ENCODE data around the gene RAMP1.

The RAMP1 gene

GRCh38 chr2:237911363-237912017 is 52.1 kb downstream of the RAMP1 start:
- DNase-seq: peak in 2 of 10 donors; percentile 40 to 67

GRCh38 chr2:237912271-237913192 is 53.1 kb downstream of the RAMP1 start:
- DNase-seq: peak in 2 of 10 donors; percentile 63 to 66
- intact Hi-C loops (cut with DNase I): no loop called here

More at GRCh38 chr2:237911363-237912017, 52.1 kb downstream of the RAMP1 start:
- intact Hi-C loops (cut with DNase I): no loop called here

GRCh38 chr2:237913193-237913917 is 53.9 kb downstream of the RAMP1 start:
- DNase-seq: peak in 2 of 10 donors; percentile 39 to 72
- intact Hi-C loops (cut with DNase I): no loop called here

GRCh38 chr2:237915576-237915975 is 56.2 kb downstream of the RAMP1 start:
- intact Hi-C loops (cut with DNase I): no loop called here

GRCh38 chr2:237916296-237916695 is 56.9 kb downstream of the RAMP1 start:
- peak in 3 of 10 donors; percentile 23 to 49 (median 34) for DNase-seq
- intact Hi-C loops (cut with DNase I): no loop called here

More at GRCh38 chr2:237915576-237915975, 56.2 kb downstream of the RAMP1 start:
- peak in 3 of 10 donors; percentile 21 to 62 (median 42) for DNase-seq

GRCh38 chr2:237917696-237918374 is 58.4 kb downstream of the RAMP1 start:
- intact Hi-C loops (cut with DNase I): no loop called here
- DNase-seq: no peak

GRCh38 chr2:237919593-237919992 is 60.2 kb downstream of the RAMP1 start:
- intact Hi-C loops (cut with DNase I): no loop called here
- DNase-seq: peak in 3 of 10 donors; percentile 48 to 80 (median 62)

- peak in 3 of 10 donors; percentile 24 to 66 (median 29) for DNase-seq
- intact Hi-C loops (cut with DNase I): no loop called here
These were observed 61.2 kb downstream of the RAMP1 start for GRCh38 chr2:237920673-237921072.

- intact Hi-C loops (cut with DNase I): no loop called here
- DNase-seq: peak in 2 of 10 donors; percentile 46 to 69
These were observed 62.6 kb downstream of the RAMP1 start for GRCh38 chr2:237921967-237922492.

GRCh38 chr2:237922641-237923361 is 63.4 kb downstream of the RAMP1 start:
- DNase-seq: peak in 3 of 10 donors; percentile 59 to 73 (median 71)
- intact Hi-C loops (cut with DNase I): no loop called here

GRCh38 chr2:237923481-237924163 is 64.2 kb downstream of the RAMP1 start:
- intact Hi-C loops (cut with DNase I): no loop called here
- peak in 5 of 10 donors; percentile 20 to 88 (median 56) for DNase-seq

- intact Hi-C loops (cut with DNase I): no loop called here
- no peak for DNase-seq
These were observed 64.7 kb downstream of the RAMP1 start for GRCh38 chr2:237924164-237924534.

- intact Hi-C loops (cut with DNase I): no loop called here
- DNase-seq: peak in 1 of 10 donors; percentile 21
These were observed 67.7 kb downstream of the RAMP1 start for GRCh38 chr2:237927135-237927534.

GRCh38 chr2:237927986-237928385 is 68.6 kb downstream of the RAMP1 start:
- intact Hi-C loops (cut with DNase I): no loop called here
- DNase-seq: no peak

GRCh38 chr2:237929979-237930378 is 70.6 kb downstream of the RAMP1 start:
- intact Hi-C loops (cut with DNase I): no loop called here
- DNase-seq: peak in 1 of 10 donors; percentile 12

- intact Hi-C loops (cut with DNase I): no loop called here
- DNase-seq: peak in 3 of 10 donors; percentile 26 to 72 (median 58)
These were observed 71.8 kb downstream of the RAMP1 start for GRCh38 chr2:237931205-237931721.

GRCh38 chr2:237932731-237933131 is 73.3 kb downstream of the RAMP1 start:
- peak in 1 of 10 donors; percentile 10 for DNase-seq
- intact Hi-C loops (cut with DNase I): no loop called here

GRCh38 chr2:237934186-237934585 is 74.8 kb downstream of the RAMP1 start:
- DNase-seq: peak in 1 of 10 donors; percentile 53
- intact Hi-C loops (cut with DNase I): no loop called here

All from posterior cingulate gyrus (tissue), 11 donors.